NCI-H1930 (cell line): ENCODE measurements around the gene UBE2E2.

ENCODE experiments used
- DNase-seq, 2 experiments: peaks; one replicate each; lab custom pipeline; 2025; lab: John Stamatoyannopoulos, UW

Gene UBE2E2

GRCh38 chr3:23198801-23199200 lies 4.3 kb upstream of the UBE2E2 start:
- DNase-seq = no peak

- no peak for DNase-seq
Measured at GRCh38 chr3:23199649-23200048, 3.5 kb upstream of the UBE2E2 start.

GRCh38 chr3:23201154-23201838 lies 1.8 kb upstream of the UBE2E2 start:
- no peak for DNase-seq

GRCh38 chr3:23202203-23202920 lies 765 bp upstream of the UBE2E2 start:
- DNase-seq = no peak

- DNase-seq = no peak
Measured at GRCh38 chr3:23203708-23204330, 692 bp downstream of the UBE2E2 start.

- no peak for DNase-seq
Measured at GRCh38 chr3:23206366-23206765, 3.2 kb downstream of the UBE2E2 start.

GRCh38 chr3:23209103-23209502 lies 6.0 kb downstream of the UBE2E2 start:
- no peak for DNase-seq

GRCh38 chr3:23209747-23210487 lies 6.8 kb downstream of the UBE2E2 start:
- no peak for DNase-seq

GRCh38 chr3:23213813-23214212 lies 10.7 kb downstream of the UBE2E2 start:
- no peak for DNase-seq

- no peak for DNase-seq
Measured at GRCh38 chr3:23217872-23218554, 14.9 kb downstream of the UBE2E2 start.

- no peak for DNase-seq
Measured at GRCh38 chr3:23219117-23219516, 16.0 kb downstream of the UBE2E2 start.

- no peak for DNase-seq
Measured at GRCh38 chr3:23219552-23219951, 16.4 kb downstream of the UBE2E2 start.

- no peak for DNase-seq
Measured at GRCh38 chr3:23221136-23221535, 18.0 kb downstream of the UBE2E2 start.

- DNase-seq = no peak
Measured at GRCh38 chr3:23232016-23232415, 28.9 kb downstream of the UBE2E2 start.

GRCh38 chr3:23232854-23233253 lies 29.7 kb downstream of the UBE2E2 start:
- DNase-seq = no peak

GRCh38 chr3:23235264-23235663 lies 32.1 kb downstream of the UBE2E2 start:
- DNase-seq = no peak

GRCh38 chr3:23236890-23237289 lies 33.8 kb downstream of the UBE2E2 start:
- DNase-seq = no peak

GRCh38 chr3:23238156-23238555 lies 35.0 kb downstream of the UBE2E2 start:
- DNase-seq = no peak

- DNase-seq = no peak
Measured at GRCh38 chr3:23238578-23238977, 35.5 kb downstream of the UBE2E2 start.

GRCh38 chr3:23239211-23240068 lies 36.3 kb downstream of the UBE2E2 start:
- no peak for DNase-seq

- no peak for DNase-seq
Measured at GRCh38 chr3:23240171-23240785, 37.2 kb downstream of the UBE2E2 start.
